ENCODE data around the gene SHISAL2A. TPM values are rescaled to one million over a fixed set of nuclear protein-coding genes. Genes with fewer than 3 reads are reported as not detected.

Gene SHISAL2A
- total RNA-seq, 3 donors from 2014 or later, result 0.15 TPM; not detected in 2

GRCh38 chr1:52674497-52675384, 41.8 kb downstream of the SHISAL2A start:
- no peak overlapping the region for H3K4me3 ChIP-seq
- TF ChIP-seq CTCF (IDR thresholded peaks at IDR 0.05), result no peak
- H3K27ac ChIP-seq, result no peak overlapping the region
- H3K9me3 ChIP-seq, result no peaks in the 10 kb centered on the region
- H3K36me3 ChIP-seq, result no peaks in the 10 kb centered on the region
- no peak for DNase-seq (ENCODE audit: low spot score in 2 of 2)
- H3K27me3 ChIP-seq, result no peaks in the 10 kb centered on the region
- H3K4me1 ChIP-seq, result no peaks in the 10 kb centered on the region
- intact Hi-C loops (cut with DNase I; ENCODE audit: low total_unique reads), result no loop called here

GRCh38 chr1:52676249-52676903, 43.4 kb downstream of the SHISAL2A start:
- Histone ChIP-seq H3K27ac (no peak overlapping the region), H3K27me3 (no peaks in the 10 kb centered on the region), H3K9me3 (no peaks in the 10 kb centered on the region), H3K36me3 (no peaks in the 10 kb centered on the region), H3K4me1 (no peaks in the 10 kb centered on the region), H3K4me3 (no peak overlapping the region)
- DNase-seq (ENCODE audit: low spot score in 2 of 2), result no peak
- TF ChIP-seq POLR2A (IDR thresholded peaks at IDR 0.05), result no peak
- TF ChIP-seq POLR2AphosphoS5 (IDR thresholded peaks at IDR 0.05), result no peak
- no peak for TF ChIP-seq CTCF (IDR thresholded peaks at IDR 0.05)
- intact Hi-C loops (cut with DNase I; ENCODE audit: low total_unique reads), result no loop called here

GRCh38 chr1:52677076-52677806, 44.3 kb downstream of the SHISAL2A start:
- Histone ChIP-seq H3K4me1 (no peaks in the 10 kb centered on the region), H3K36me3 (no peaks in the 10 kb centered on the region), H3K4me3 (no peak overlapping the region), H3K27ac (no peak overlapping the region), H3K9me3 (no peaks in the 10 kb centered on the region), H3K27me3 (no peaks in the 10 kb centered on the region)
- TF ChIP-seq POLR2AphosphoS5 (IDR thresholded peaks at IDR 0.05), result no peak
- no peak for TF ChIP-seq CTCF (IDR thresholded peaks at IDR 0.05)
- no peak for TF ChIP-seq POLR2A (IDR thresholded peaks at IDR 0.05)
- DNase-seq (ENCODE audit: low spot score in 2 of 2), result no peak
- intact Hi-C loops (cut with DNase I; ENCODE audit: low total_unique reads), result no loop called here

- TF ChIP-seq POLR2A (IDR thresholded peaks at IDR 0.05) (no peak), POLR2AphosphoS5 (IDR thresholded peaks at IDR 0.05) (no peak), CTCF (IDR thresholded peaks at IDR 0.05) (no peak)
- intact Hi-C loops (cut with DNase I; ENCODE audit: low total_unique reads), result no loop called here
- H3K9me3 ChIP-seq, result no peaks in the 10 kb centered on the region
- no peak overlapping the region for H3K4me3 ChIP-seq
- H3K36me3 ChIP-seq, result no peaks in the 10 kb centered on the region
- no peaks in the 10 kb centered on the region for H3K27me3 ChIP-seq
- H3K27ac ChIP-seq, result no peak overlapping the region
- no peaks in the 10 kb centered on the region for H3K4me1 ChIP-seq
- DNase-seq (ENCODE audit: low spot score in 2 of 2), result no peak
Observed at GRCh38 chr1:52679048-52679447, 46.1 kb downstream of the SHISAL2A start.
